Brain microvascular endothelial cell (primary cell): Measurements from ENCODE around the gene LRFN2.

ENCODE experiments used
- DNase-seq: peaks from one replicate; pipeline ENCODE4 v3.0.0-alpha.2; 2020
- H3K27ac ChIP-seq: fragments of 250-450 bp; sonication (Bioruptor Pico); 2 replicates; pipeline ENCODE4 v1.5.1; 2020; ENCODE audit warnings: mild to moderate bottlenecking, moderate library complexity
- H3K27me3 ChIP-seq: fragments of 250-450 bp; sonication (Bioruptor Pico); replicated peaks from 2 replicates; pipeline ENCODE4 v1.5.1; 2020; ENCODE audit warnings: mild to moderate bottlenecking
- H3K36me3 ChIP-seq: fragments of 250-450 bp; sonication (Bioruptor Pico); replicated peaks from 2 replicates; pipeline ENCODE4 v1.5.1; 2020; ENCODE audit warnings: mild to moderate bottlenecking
- H3K4me3 ChIP-seq: 2 replicates; pipeline ENCODE4 v1.5.1; 2011; ENCODE audit warnings: low read depth, mild to moderate bottlenecking, control low read depth, low read length, moderate library complexity
- CTCF ChIP-seq: IDR thresholded peaks from 2 replicates; pipeline ENCODE4 v1.5.1; 2011; ENCODE audit warnings: low read depth, mild to moderate bottlenecking, moderate library complexity, low read length, control low read depth, inconsistent platforms; ENCODE audit errors: missing control alignments
- in situ Hi-C: cut with HindIII; loops from 2 replicates; pipeline ENCODE4 v1.10.0; 2017; ENCODE audit warnings: low sequenced_read_pairs, low pct_ligation_motif_present

LRFN2 gene

DNA sequence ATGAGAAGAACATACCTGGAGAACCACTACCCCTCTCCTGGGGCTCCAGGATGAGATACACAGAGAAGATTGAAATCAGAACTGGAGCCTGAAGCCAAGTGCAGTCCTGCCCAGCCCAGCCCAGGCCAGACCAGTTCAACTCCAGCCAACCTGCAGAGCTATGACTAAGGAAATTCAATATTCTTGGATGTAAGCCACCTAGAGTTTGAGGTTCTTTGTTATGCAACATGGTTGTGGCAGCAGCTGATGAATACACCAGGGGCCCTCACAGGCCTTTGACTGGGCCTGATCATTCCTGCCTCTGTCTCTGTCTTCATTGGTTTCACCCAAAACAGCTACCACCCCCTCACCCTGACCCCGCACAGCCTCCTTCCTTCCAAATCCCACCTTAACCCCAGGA is 167.8 kb downstream of the LRFN2 start:
- H3K36me3 ChIP-seq = no peaks in the 10 kb centered on the region
- no peak for DNase-seq
- TF ChIP-seq CTCF = no peak

DNA sequence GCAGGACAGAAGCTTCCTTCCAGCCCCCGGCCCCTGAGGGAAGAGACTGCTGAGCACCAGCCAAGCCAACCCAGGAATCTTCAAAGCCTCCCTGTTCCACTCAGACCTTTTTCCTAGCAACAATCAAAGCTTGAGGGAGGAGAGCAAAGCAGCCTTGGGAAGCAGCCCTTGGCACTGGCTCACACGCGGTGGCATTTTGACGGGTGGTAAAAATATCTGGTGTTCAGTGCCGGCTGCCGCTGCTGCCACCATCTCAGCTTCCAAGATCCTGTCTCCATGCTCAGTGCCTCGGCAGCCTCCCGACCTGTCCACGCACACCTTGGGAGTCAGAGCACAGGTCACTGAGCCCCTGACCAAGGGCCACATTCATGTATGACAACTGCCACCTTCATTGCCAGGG is 170.1 kb downstream of the LRFN2 start:
- DNase-seq = no peak
- no peak overlapping the region for H3K4me3 ChIP-seq
- no peak for TF ChIP-seq CTCF
- in situ Hi-C loops = no loop called here
- H3K27ac ChIP-seq = no peak overlapping the region
- H3K36me3 ChIP-seq = no peaks in the 10 kb centered on the region
- no peaks in the 10 kb centered on the region for H3K27me3 ChIP-seq

More for the DNA sequence above, 167.8 kb downstream of the LRFN2 start:
- H3K27me3 ChIP-seq = no peaks in the 10 kb centered on the region
- in situ Hi-C loops = no loop called here
- no peak overlapping the region for H3K27ac ChIP-seq
- H3K4me3 ChIP-seq = no peak overlapping the region

- no peak overlapping the region for H3K4me3 ChIP-seq
- in situ Hi-C loops = no loop called here
- no peaks in the 10 kb centered on the region for H3K27me3 ChIP-seq
- no peak for TF ChIP-seq CTCF
- H3K27ac ChIP-seq = no peak overlapping the region
- H3K36me3 ChIP-seq = no peaks in the 10 kb centered on the region
- DNase-seq = no peak
Measured at GRCh38 chr6:40414617-40415016, 172.5 kb downstream of the LRFN2 start.

DNA sequence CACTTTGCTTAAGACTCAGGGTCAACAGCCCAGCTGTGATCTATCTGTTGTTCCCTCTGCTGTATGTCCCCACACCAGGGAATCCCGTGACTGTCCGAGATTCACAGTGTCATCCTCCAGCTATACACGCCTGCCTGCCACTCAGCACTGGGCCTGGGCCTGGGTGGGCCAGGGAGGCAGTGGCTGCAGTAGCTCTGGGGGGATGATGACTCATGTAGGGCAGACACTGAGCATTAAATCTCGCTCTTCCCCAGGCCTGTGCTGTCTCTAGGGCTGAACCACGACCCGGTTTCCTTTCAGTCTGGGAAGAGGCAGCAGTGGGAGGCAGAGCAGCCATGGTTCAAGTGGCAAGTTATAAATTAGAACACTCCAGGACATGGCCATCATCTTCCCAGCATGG is 173.9 kb downstream of the LRFN2 start:
- Histone ChIP-seq H3K27me3 (no peaks in the 10 kb centered on the region), H3K4me3 (no peak overlapping the region), H3K36me3 (no peaks in the 10 kb centered on the region), H3K27ac (no peak overlapping the region)
- TF ChIP-seq CTCF = no peak
- in situ Hi-C loops = no loop called here
- DNase-seq = no peak

DNA sequence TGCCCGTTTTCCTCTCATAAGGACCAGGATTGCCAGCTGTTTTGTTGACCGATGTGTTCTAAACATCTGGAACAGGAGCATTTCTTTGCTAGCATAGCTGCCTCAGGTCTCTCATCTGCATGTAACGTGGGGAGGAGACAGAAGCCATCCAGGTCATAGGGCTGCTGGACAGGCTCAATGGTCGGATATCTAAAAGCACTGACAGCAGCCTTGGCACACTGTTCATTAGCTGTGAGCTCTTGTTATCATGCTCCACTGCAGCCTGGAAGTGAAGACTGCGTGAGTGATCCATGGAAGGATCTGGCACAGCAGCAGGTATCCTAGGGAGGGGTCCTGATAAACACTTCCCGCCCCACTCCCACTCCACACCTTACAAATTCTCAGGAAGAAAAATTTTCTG is 175.3 kb downstream of the LRFN2 start:
- H3K27me3 ChIP-seq = no peaks in the 10 kb centered on the region
- H3K4me3 ChIP-seq = no peak overlapping the region
- no peaks in the 10 kb centered on the region for H3K36me3 ChIP-seq
- in situ Hi-C loops = no loop called here
- DNase-seq = no peak
- TF ChIP-seq CTCF = no peak
- H3K27ac ChIP-seq = no peak overlapping the region

GRCh38 chr6:40410821-40411220 is 176.3 kb downstream of the LRFN2 start:
- no peak for TF ChIP-seq CTCF
- DNase-seq = no peak
- Histone ChIP-seq H3K27me3 (no peaks in the 10 kb centered on the region), H3K4me3 (no peak overlapping the region), H3K36me3 (no peaks in the 10 kb centered on the region), H3K27ac (no peak overlapping the region)
- in situ Hi-C loops = no loop called here
